NCI-H146 (cell line): ENCODE measurements around the gene KAZN.

Experiments used
- DNase-seq: peaks from one replicate; lab custom pipeline; 2025; lab: John Stamatoyannopoulos, UW

Gene KAZN

GRCh38 chr1:14825396-14825795 lies 226.9 kb downstream of the KAZN start:
- no peak for DNase-seq

- DNase-seq, result no peak
These were observed 227.7 kb downstream of the KAZN start for GRCh38 chr1:14826172-14826636.

DNA sequence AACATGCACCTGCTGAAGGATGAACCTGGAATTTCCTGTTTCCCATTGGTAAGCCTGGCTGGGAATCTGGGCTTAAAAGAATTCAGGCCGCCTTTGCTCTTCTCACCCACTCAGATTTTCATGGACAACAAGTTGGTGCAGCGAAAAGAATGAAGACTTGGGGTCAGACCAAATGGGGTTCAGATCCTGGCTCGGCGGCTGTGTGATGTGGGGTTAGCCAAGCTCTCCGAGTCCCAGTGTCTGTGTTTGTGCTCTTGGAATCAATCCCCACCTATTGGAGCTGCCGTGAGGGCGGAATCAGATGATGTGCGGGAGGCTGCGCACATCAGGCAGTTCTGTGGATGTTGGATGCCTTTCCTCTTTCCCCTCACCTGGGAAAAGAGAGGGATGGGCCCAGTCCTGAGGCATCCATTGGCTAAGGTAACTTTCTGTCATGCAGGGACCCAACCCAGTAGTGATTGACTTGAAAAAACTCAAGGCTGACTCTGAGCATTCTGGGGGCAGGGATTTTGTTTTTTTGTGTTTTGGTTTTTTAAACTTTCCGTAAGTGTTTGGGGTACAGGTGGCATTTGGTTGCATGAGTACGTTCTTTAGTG lies 228.3 kb downstream of the KAZN start:
- no peak for DNase-seq

DNA sequence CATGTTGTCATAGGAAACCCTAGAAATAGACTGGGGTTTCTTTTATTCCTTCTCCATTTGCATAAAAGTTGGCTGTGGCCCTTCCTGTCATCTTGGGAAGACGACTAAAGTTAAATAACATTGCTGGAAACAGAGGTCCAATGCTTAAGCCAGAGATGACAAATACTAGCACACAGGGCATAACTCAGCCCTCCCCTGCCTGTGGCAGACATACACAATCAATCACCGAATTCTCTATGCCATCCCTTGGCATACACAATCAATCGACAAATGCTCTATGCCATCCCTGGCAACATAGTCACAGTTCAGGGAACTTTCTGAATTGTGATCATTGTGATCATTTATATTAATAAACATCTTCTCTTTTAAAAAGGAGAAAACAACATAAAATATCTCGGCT lies 229.4 kb downstream of the KAZN start:
- no peak for DNase-seq

GRCh38 chr1:14828665-14829064 lies 230.2 kb downstream of the KAZN start:
- DNase-seq, result no peak

DNA sequence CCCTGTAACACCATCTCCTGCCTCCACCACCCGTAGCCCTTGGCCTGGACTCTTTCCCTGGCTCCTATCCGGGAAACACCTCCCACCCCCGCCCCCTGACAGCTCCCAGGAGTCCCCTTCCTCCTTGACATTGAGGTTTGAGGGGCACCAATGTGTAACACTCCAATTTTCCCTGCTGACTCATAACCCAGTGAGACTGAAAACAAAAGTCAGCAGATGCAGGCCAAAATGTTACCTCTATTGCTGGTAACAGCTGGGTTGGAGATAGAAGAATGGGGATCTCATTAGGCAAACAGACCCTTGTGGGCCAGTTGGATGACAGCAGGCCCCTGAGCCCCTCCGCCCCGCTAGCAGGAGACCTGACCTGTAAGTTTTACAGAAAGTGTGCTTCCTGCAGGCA lies 237.2 kb downstream of the KAZN start:
- DNase-seq, result no peak

- no peak for DNase-seq
These were observed 238.1 kb downstream of the KAZN start for GRCh38 chr1:14836426-14837140.

- DNase-seq, result no peak
These were observed 241.9 kb downstream of the KAZN start for GRCh38 chr1:14840374-14840773.

DNA sequence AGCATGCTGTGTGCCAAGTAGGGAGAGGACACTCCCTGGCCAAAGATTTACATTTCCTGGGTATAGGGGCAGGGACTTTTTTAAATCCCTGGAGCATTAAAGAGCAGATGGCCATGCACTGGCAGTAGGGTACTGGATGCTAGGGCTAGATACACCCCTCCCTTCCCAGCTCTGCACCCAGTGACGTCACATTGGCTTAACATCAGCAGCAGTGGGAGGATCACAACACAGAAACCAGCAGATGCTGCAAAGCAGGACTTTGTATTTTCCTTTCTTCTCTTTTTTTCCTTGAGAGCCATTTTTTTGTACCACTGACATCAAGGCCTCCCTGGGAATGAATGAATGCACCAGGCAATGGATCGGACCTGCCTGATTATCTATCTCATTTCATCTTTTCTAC lies 243.0 kb downstream of the KAZN start:
- DNase-seq, result no peak

DNA sequence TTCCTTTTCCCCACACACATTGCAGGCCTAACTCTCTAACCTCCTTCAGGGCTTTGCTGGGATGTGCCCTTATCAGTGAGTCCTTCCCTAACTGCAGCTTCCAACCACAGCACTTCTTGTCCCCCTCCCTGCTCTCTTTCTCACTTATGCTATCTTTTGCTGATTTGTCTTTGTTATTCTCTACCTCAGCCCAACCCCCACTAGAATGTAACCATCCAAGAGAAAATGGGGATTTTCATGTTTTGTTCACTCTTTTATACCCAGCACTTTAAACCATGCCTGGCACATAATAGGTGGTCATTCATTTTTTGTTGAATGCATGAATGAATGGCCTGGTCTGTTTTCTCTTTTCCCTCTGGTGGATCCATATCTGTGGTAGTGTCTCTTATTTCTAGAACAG lies 243.5 kb downstream of the KAZN start:
- DNase-seq, result no peak

GRCh38 chr1:14842361-14842760 lies 243.9 kb downstream of the KAZN start:
- no peak for DNase-seq

GRCh38 chr1:14842891-14843290 lies 244.4 kb downstream of the KAZN start:
- DNase-seq, result no peak

DNA sequence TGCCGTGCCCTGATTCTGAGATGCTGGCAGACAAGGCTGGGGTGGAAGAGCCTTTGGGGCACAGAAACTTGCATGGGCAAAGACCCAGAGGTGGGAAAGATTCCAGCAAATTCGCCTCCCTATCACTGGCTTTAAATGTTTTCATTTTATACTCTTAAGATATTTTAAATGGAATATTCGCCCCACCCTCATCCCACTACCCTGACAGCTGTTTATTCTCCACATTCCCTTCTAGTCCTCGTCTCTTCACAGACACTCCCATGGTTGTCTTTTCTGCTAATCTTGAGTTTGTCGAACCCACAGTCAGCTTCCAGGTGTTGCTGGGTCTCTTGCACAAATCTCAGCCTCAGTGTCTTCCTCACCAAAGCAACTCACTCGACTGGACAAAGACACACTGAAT lies 245.0 kb downstream of the KAZN start:
- DNase-seq, result no peak

DNA sequence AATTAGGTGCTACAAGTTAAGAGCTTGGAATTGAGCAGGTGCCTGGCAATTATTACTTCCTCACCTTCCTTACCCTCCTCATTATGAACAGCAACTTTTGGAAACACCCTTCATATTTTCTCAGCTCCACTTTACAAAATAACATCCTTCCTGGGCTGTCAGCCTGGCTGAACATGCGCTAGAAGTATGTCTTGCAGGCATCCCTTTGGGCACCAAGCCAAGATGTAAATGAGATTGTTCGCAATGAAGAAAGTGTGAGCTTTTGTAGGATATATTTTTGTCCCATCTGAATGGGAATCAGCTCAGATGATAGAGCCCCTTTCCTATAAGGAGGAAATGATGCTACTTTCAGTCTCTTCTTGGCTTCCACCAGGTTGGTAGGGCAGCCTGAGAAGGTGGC lies 245.9 kb downstream of the KAZN start:
- DNase-seq, result no peak

DNA sequence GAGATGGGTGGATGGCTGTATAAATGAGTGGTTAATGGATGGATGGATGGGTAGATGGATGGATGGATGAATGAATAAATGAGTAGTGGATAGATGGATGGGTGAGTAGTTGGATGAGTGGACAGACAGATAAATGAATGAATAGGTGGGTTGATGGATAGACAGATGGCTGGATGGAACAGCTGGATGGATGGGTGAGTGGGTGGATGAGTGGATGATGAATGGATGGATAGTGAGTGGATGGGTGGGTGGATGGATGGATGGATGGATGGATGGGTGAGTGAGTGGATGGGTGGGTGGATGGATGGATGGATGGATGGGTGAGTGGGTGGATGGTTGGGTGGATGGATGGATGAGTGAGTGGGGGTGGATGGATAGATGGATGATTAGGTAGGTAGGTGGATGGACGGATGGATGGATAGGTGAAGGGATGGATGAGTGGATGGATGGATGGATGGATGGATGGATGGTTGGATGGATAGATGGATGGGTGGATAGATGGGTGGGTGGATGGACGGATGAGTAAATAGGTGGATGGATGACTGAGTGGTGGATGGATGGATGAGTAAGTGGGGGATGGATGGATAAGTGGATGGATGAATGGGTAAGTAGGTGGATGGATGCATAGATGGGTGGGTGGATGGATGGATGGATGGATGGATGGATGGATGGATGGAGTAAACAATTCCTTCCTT lies 246.6 kb downstream of the KAZN start:
- no peak for DNase-seq

DNA sequence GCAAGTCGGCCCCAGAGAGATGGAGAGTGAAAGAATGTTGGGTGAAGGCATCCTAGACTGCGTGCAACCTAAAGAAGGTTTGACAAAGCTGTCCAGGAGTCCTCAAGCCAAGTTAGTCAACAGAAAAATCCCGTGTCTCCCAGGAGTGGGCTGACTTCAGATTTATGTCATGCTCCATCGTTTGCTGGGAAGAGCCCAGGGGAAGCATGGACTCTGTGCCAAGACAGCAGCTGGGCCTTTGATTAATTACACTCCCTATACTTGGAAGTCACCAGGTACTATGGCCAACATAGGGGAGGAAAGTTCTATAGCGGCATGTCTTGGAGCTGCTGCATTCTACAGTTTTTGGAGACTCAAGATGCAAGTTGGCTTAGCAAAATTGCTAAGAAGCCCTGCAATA lies 247.4 kb downstream of the KAZN start:
- no peak for DNase-seq

DNA sequence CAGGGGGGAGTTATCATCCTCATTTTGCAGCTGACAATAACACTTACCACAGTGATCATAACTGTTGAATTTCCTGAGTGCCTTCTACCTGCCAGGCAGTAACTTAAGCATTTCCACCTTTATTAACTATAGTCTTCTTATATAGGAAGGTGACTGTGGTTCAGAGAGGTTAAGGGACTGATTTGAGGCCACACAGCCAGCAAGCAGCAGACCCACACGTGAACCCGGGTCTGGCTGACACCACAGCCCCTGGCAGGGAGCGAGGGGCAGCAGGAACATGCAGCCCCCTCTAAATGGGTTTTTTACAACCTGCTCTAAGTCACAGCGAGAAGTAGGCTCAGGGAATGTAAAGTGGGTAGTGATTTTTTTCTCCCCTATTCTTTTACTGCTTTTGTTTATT lies 248.2 kb downstream of the KAZN start:
- no peak for DNase-seq

GRCh38 chr1:14848203-14848602 lies 249.7 kb downstream of the KAZN start:
- no peak for DNase-seq

DNA sequence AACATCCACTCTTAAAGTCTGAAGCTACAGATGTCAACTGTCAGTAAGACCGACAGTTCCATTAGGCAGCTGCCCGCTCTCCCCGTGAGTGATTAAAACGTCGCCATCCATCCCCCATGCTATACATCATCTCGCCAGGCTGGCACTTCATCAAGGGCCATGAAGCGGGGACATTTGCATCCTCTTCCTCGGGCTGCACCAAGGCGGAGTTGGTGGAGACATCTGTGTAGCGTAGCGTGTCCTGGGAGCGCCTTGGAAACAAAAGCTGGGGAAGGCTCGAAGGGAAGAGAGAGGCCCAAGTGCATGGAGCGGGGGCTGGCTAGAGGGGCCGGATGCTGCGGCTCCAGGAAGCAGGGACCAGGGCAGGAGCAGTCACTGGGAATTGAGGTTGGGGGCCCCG lies 250.1 kb downstream of the KAZN start:
- no peak for DNase-seq

DNA sequence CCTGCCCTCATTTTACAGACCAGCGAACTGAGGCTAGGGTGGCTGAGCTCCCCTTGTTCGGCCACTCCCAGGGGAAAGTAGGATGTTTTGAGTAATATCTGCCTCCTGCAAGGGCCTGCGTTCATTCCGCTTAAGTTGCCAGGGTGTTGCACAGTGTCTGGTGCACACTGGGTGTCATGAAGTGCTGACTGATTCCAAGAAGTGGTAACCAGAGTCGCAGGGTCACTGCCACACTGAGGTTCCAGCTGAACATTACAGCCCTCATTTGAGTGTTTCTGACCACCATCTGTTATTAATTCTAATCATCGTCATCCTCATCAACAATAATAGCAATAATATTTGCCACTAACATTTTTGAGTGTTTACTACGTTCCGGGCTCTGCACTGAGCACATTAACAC lies 250.6 kb downstream of the KAZN start:
- no peak for DNase-seq

- DNase-seq, result peak; percentile 17
These were observed 252.1 kb downstream of the KAZN start for GRCh38 chr1:14850563-14850962.

DNA sequence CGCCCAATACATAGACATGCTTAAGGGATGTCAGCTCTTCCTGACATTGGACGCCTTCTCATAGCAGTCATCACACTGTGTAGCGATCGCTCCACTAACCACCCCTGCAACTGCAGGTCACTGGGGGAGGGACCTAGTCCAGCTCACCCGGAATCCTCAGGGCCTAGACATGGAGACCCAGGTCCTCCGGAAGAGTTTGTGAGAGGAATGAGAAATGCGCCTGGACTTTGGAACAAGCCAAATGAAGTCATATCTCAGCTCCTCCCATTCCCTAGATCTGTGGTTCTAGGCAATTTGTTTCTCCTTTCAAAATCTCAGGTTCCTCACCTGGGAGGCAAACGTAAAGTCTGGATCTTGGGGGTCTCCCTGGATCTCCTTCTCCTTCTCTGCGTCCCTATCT lies 253.3 kb downstream of the KAZN start:
- DNase-seq, result no peak

DNA sequence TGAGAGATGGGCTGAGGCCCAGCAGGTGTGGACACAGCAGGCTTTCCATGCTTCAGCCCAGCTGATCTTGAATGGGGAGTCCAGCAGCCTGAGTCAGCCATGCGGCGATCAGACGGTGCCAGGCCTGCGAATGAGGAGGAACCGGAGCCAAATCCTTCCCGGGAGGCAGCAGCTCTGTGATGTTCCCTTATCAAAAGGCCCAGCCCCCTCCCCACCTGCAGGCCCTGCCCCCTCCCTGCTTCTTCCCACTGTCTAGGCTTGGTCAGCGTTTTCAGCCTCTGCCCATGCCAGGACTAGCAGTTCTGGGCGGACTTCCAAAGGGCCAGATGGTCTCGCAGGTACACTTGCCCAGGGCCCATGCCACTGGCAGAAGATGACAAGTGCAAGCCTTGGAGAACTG lies 253.8 kb downstream of the KAZN start:
- DNase-seq, result peak; percentile 30
